Raji (cell line): ENCODE results near the gene RDH13.

Experiments
- POLR2A ChIP-seq: IDR thresholded peaks from 2 replicates; pipeline ENCODE4 v1.6.1; 2011; ENCODE audit warnings: low read depth, low read length, control low read depth; ENCODE audit not compliant: insufficient read depth

The RDH13 gene

GRCh38 chr19:55070466-55071128, 7.6 kb upstream of the RDH13 start:
- TF ChIP-seq POLR2A = no peak

GRCh38 chr19:55069865-55070197, 6.9 kb upstream of the RDH13 start:
- no peak for TF ChIP-seq POLR2A

GRCh38 chr19:55068950-55069864, 6.3 kb upstream of the RDH13 start:
- TF ChIP-seq POLR2A = no peak

GRCh38 chr19:55067869-55068268, 4.9 kb upstream of the RDH13 start:
- no peak for TF ChIP-seq POLR2A

DNA sequence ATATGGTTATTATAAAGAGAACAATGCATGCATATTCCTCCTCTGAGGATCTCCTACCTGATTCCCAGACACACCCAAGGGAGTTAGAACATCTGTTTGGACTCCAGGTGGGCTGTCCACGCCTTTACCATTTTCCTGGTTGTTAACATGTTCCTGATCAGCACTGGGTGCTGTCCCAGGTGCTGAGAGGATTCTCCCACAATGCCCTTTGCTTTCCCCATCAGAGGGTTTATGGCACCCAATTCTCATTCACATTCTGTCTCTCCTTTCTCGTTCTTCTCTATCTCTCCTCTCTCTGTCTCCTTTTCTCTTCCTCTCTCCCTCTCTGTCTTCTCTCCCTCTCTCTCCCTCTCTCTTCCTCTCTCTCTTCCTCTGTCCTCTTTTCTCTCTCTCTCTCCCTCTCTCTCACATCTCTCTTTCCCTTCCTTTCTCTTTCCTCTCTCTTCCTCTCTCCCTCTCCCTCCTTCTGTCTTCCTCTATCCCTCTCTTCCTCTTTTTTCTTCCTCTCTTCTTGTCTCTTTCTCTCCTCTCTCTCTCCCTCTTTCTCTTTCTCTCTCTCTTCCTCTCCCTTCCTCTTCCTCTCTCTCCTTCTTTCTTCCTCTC, 3.3 kb upstream of the RDH13 start:
- no peak for TF ChIP-seq POLR2A

GRCh38 chr19:55063492-55063843, 520 bp upstream of the RDH13 start:
- TF ChIP-seq POLR2A = no peak

GRCh38 chr19:55058781-55059610, 4.0 kb downstream of the RDH13 start:
- no peak for TF ChIP-seq POLR2A

DNA sequence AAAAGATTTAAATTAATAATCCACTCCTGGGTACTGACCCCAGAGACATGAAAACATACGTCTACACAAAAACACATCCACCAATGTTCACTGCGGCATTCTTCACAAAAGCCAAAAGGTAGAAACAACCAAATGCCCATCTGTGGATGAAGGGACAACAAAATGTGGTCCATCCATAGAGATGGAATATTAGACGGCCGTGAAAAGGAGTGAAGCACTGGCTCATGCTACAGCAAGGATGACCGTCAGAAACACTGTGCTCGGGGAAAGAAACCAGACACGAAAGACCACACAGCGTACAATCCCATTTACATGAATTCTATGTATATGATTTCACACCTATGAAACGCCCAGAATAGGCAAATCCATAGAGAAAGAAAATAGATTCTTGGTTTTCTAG, 6.1 kb downstream of the RDH13 start:
- no peak for TF ChIP-seq POLR2A

- TF ChIP-seq POLR2A = no peak
Observed at GRCh38 chr19:55053735-55054134, 9.2 kb downstream of the RDH13 start.

DNA sequence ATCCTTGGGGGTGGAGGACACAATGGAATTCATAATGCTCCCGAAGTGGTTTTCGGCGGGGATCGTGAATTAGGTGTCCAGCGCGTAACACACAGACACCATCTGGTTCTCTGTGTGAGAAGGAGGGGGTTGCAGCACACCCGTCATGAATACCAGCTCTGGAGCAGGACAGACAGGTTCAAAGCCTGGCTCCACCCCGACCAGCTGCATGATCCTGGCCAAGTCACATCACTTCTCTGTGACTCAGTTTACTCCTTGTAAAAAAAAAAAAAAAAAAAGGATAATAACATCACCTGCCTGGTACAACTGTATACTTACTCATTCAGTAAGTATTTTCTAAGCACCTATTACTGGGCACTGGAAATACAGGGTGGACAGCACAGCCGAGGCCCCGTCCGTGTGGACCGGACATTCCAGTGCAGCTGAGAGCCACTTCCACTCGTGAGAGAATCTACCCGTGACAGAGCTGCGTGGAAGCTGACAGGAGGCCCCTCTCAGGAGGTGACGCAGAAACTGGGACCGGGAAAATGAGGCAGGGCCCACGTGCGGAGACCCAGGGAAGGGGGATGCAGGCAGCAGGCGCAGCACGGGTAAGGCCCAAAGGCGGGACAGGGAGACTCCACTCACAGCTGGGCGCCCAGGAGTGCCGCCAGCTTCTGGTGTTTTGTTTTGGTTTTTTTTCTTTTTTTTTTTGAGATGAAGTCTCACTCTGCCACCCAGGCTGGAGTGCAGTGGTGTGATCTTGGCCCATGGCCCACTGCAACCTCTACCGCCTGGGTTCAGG, 12.0 kb downstream of the RDH13 start:
- no peak for TF ChIP-seq POLR2A

- no peak for TF ChIP-seq POLR2A
Observed at GRCh38 chr19:55048446-55048845, 14.5 kb downstream of the RDH13 start.

DNA sequence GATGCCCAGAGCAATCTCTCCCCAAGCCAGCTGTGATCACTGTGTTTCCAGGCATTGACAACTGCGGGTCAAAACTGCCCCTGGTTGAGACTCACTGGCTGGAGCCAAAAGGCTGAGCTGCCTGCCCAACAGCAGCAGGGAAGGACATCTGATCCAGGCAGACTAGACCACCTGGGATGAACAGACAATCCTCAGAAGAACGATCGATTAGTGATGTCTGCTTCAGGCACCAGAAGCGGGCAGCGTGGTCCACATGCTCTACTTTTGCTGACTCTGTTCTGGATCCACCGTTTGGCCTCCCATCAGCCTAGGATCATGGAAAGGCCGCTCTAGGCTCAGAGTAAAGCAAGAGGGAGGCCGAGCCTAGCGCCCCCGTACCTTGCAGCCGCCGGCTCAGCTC, 15.0 kb downstream of the RDH13 start:
- TF ChIP-seq POLR2A = no peak

DNA sequence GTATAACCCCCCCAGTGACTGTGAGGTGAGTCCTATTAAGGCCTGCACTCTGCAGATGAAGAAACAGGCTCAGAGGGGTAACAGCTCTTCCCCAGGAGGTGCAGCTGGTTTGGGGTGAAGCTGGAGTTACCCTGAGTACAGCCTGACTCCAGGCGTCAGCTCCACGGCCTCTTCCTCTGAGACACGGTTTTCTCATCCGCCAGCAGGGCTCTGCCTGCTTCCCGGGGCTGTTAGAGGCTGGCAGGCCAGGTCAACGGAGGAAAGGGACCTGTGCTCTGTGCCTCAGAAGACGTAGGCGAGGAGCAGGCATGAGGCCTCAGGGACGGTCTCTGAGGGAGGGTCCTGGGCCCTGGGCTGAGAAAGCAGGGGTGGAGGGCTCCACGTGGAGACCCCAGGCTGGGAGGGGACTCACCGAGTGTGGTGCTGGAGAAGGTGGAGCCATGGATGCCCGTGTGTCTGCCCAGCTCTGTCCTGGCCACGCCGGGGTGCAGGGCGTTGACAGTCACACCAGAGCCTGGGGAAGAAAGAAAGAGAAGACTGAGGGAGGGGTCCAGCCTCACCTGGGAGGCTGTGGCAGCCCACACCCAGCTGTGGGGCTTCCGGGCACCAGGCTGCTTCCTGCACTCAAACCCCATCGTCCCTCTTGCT, 15.8 kb downstream of the RDH13 start:
- no peak for TF ChIP-seq POLR2A
